OCI-LY7 (cell line): ENCODE data around the gene CBLL2.

Source experiments
- EZH2phosphoT487 ChIP-seq: fragments of 200-600 bp; sonication (generic); IDR thresholded peaks from 2 replicates; pipeline ENCODE4 v1.6.1; 2018; ENCODE audit warnings: low read depth, borderline replicate concordance, mild to moderate bottlenecking, mixed run types, antibody characterized with exemption, low read length, moderate library complexity, mixed read lengths
- TF ChIP-seq, protein P1 (sequence below): fragments of 200-600 bp; sonication (generic); conservative IDR thresholded peaks from 2 replicates; pipeline ENCODE4 v1.5.1; 2014; ENCODE audit warnings: mild to moderate bottlenecking, antibody characterized with exemption, low read length, moderate library complexity, mixed read lengths

DNA sequence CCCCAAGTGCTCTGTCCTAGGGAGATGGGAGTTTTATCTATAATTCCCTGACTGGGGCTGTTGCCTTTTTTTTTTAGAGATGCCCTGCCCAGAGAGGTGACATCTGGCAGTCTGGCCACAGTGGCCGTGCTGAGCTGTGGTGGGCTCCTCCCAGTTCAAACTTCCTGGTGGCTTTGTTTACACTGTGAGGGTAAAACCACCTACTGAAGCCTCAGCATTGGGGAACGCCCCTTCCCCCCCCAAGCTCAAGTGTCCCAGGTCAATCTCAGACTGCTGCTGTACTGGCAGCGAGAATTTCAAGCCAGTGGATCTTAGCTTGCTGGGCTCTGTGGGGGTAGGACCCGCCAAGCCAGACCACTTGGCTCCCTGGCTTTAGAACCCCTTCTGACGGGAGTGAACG is 38.3 kb upstream of the CBLL2 start:
- TF ChIP-seq, protein P1, sequence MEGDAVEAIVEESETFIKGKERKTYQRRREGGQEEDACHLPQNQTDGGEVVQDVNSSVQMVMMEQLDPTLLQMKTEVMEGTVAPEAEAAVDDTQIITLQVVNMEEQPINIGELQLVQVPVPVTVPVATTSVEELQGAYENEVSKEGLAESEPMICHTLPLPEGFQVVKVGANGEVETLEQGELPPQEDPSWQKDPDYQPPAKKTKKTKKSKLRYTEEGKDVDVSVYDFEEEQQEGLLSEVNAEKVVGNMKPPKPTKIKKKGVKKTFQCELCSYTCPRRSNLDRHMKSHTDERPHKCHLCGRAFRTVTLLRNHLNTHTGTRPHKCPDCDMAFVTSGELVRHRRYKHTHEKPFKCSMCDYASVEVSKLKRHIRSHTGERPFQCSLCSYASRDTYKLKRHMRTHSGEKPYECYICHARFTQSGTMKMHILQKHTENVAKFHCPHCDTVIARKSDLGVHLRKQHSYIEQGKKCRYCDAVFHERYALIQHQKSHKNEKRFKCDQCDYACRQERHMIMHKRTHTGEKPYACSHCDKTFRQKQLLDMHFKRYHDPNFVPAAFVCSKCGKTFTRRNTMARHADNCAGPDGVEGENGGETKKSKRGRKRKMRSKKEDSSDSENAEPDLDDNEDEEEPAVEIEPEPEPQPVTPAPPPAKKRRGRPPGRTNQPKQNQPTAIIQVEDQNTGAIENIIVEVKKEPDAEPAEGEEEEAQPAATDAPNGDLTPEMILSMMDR, result no peak
- no peak for TF ChIP-seq EZH2phosphoT487
